GM19395 (cell line): ENCODE results near the gene SYT1.

ENCODE experiments used
- ATAC-seq: cut with Tn5 transposase; IDR thresholded peaks from one replicate; pipeline ENCODE4 v1.9.1; 2021; ENCODE audit warnings: mild to moderate bottlenecking, moderate library complexity; ENCODE audit not compliant: unreplicated experiment

Gene SYT1

DNA sequence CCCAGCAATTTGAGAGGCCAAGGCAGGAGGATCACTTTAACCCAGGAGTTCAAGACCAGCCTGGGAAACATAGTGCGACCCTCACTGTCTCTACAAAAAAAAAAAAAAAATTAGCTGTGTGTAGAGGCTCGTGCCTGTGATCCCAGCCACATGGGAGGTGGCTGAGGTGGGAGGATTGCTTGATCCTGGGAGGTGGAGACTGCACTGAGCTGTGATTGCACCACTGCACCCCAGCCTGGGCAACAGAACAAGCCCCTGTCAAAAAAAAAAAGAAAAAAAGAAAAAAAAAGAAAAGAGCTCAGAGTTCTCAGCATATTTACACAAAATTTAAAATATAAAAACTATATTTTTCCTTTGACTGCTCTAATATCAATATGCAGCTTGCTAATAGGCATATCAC is 260.8 kb downstream of the SYT1 start:
- no peak for ATAC-seq

DNA sequence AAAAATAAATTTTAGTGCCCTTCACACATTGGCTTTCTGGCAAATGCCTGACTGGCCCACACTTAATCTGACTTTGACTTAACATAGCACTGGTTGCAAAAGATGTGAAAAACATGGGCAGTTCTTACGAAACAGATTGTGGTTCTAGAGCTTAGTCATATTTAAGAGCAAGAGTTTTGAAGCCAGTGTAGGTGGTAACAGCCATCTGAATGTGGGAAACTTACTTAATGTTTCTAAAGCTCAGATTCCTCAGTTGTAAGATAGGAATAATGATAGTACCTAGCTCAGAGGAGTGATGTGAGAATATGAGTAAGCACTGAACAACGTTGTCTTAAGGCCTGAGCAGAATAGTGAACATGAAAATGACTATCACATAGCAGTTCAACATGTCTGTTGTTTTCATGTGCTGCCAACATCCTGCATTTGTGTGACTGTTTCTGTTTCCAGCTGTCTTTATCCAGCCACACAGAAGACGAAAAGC is 262.7 kb downstream of the SYT1 start:
- peak; percentile 96 for ATAC-seq

DNA sequence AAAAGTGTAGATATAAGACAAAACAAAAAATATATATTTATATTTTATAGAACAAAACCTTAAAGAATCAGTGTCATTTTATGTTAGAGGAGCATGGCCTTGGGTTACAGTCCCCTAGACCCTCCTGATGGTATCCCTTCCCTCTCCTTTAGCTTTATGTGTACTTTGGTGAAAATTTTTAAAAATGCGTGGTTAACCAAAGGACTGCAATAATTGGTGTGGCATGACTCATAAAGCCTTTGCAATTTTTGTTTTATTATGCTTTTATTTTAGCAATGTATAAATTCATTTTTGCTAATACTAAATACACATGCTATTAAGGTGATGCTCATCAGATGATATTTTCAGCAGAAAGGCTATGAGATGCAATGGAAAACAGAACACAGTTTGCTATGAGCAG is 264.4 kb downstream of the SYT1 start:
- ATAC-seq = no peak

DNA sequence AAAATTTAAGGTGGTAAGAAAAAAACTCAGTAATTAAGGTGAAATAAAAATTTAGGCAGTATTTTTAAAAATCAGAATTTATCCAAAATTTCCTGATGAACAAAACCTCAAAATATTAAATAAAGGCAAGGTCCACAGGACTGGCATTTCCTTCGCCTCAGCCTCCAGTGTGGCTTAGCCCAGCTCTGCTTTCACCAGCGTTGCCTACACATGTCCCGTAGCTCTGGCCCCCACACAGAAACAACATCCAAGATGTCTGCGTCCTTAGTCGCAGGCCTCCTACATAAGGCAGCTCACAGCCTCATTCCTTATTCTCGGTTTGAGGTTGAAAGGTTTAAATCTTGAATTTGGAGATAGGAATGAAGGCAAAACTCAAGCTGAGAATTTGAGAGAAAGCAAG is 274.3 kb downstream of the SYT1 start:
- no peak for ATAC-seq

DNA sequence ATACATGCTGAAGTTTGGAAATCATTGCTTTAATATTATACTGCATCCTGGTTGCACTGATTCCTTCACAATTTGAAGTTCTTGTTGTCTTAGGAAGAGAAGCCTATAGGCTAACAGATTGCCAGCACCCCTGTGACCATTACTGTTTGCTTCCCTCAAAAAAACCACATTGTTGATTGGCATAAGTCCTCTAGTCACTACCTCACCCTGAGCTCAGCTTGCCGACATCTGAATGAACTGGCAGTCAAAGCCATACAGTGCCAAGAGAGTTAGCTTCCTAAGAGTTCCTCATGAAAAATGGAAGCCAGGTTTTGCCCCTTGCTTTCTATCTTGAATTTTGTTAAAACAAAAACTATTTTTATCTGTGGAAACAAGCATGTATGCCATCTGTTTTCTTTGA is 276.1 kb downstream of the SYT1 start:
- ATAC-seq = no peak

DNA sequence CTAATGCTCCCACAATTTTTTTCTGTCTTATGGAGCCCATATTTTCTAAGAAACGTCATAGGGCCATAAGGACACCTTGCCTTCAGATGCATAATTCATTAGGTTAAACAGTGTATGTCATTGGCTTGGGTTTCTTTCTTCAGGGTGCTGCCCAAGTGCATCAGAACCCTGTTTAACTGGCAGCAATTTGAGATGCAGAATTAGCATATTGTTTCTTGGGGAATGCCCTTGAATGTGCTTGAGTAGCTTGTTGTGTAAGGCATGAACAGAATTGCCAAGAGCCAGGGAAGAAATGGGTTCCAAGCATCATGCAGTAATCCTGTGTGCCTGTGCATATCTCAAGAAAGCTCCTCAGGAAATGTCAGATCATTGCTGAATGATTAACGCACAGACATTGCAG is 277.2 kb downstream of the SYT1 start:
- ATAC-seq = no peak

DNA sequence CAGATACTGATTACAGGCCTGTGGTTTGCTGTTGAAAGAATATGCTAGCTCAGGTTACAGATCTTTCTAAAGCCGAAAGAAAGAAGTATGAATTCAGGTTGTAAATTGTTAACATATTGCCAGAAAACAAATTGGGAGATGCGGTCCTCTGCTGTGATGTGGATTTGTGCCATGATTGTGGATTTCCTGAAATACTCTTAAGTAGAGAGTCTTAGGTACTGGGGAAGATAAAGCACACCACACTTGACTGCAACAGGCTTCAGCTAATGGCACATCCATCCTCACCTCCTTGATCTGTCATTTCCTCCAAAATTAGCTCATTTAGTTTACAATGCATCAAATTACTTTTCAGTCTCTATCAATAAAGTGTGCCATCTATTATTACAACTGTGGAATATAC is 279.2 kb downstream of the SYT1 start:
- ATAC-seq = no peak

DNA sequence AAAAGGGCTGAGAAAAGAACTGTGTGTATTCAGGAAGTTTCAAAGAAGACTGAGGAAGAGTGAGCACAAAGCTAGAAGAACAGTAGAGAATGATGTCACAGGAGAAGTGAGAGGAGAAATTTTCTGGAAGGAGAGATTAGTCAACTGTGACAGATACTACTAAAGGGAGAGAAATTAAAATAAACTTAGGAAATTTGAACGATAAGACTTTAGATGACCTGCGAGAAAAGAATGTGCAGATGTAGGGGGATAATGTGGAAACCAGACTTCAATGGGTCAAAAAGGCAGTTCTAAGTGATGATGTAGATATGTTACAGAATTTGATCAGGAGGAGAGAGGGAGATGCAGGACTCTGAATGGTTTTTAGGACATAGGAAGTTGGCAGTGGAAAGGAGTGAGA is 287.4 kb downstream of the SYT1 start:
- ATAC-seq = no peak

DNA sequence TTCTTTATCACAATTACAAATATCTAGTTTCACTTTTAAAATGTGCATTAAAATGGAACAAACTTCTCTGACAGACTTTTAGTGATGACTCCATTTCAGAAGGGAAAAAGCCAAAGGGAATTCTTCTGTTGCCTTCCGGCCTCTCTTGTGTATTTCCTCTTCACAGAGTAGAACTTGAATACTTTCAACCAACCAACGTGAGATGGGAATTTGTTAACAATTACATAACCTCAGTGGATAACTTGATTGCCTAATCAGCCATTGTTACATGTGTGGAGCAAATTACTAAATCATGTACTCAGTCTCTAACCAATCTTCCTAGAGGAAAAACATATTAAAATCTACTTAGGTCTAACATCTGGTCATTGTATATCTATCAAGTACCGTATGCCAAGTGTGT is 291.1 kb downstream of the SYT1 start:
- no peak for ATAC-seq

DNA sequence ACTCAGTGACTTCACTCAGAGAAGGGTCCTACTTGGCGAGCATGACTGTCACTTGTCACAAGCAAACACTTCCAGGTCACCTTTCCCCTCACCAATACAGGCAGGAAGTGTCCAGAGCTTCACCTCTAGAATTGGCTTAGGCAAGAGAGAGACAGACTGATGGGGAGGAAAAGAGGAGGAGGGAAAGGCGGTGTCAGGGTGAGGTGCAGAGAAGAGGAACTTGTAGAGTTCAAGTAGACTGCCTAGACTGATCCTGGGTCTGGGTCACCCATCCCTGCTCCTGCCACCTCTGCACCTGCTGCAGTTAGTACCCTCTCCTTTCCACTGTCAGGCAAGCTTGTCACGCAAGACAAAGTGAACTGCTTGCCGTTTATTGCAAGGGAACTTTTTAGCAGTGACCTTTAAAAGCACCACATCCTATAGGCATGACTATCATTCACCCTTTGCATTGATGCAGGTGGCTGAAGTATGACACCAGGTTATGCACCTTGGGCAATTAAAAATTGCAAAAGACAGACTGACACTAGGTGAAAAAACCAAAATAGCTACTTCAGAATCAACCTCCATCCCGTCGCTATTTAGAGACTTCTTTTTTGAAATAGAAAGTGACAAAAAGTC is 292.4 kb downstream of the SYT1 start:
- no peak for ATAC-seq

DNA sequence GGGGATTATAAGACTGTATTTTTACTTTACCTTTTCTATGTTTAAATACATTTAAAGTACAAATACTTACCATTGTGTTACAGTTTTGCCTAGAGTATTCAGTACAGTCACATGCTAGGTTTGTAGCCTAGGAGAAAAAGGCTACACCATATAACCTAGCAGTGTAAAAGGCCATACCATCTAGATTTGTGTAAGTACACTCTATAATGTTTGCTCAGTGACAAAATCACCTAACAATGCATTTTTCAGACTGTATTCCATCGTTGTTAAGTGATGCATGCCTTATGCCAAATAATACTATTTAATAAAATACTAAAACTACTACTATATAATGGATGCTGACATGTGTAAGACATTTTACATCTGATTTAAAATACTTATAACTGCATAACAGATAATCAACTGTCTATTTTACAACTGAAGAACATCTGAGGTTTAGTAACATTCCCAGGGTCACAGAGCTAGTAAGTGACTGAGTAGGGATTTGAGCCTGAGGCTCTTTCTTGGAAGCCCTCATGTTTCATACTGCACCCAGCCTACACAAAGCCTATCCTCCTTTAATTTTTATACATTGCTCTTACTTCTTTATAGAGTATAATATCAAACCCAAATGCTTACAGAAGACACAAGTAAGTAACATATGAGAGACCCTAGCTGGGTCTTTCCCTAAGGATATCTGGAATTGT is 296.8 kb downstream of the SYT1 start:
- ATAC-seq = no peak

DNA sequence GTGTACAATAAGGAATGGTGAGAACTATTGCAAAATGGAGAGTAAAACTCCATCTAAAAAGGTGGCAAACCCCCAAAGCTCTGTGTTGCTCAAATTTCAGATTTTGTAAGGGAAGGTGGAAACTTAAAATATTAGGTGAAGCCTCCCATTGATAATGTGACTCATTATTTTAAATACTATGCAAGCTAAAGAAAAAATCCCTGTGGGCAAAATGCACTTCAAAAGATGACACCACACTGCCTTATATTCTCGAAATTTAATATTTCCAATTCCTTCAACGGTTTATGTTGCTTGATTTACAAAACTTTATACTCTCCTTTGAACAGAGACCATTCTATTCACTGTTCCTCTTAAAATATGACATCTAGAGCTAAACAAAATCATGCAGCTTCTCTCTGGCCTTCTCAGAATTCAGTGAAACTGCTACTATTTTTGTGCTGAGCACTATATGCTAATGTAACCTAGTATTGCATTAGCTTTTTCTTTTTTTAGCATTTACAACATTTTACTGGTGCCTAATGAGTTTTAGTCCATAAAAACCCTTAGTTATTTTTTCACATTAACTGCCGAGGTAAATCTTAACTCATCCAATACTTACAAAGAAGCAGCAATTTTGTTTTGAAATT is 297.7 kb downstream of the SYT1 start:
- no peak for ATAC-seq

DNA sequence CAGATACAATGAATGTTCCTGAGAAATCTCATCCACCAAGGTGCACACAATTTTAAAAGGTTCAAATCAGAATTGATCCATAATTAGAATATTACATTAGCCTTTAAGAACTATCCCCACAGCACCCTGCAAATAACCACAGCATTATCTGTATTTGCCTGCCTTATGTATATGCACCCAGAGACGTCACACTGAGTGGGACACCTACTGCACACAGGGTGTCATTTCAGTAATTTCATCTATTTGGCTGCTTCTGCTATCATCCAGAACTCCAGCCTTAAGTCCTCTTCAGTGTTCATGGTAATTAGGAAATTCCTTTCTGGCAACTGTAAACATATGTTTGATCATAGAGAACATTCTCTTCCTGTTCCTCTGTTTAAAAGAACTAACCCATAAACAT is 298.4 kb downstream of the SYT1 start:
- ATAC-seq = no peak

DNA sequence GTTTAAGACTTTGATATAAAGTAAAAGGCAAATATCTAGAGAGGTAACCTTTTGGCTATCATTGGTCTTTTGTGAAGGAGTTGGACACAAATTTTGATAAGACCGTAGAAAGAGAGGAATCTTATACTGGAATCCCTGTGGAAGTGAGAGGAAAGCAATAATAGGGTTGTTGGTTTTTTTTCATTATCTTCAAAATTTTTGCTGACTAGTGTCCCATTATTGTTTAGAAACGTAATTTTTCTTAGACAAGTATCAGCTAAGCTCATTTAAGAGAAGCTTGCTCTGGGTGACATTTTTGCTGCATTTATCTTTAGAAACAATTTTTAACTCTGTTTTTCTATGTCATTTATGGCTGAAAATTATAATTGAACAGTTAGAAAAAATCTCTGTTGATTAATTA is 300.3 kb downstream of the SYT1 start:
- no peak for ATAC-seq

DNA sequence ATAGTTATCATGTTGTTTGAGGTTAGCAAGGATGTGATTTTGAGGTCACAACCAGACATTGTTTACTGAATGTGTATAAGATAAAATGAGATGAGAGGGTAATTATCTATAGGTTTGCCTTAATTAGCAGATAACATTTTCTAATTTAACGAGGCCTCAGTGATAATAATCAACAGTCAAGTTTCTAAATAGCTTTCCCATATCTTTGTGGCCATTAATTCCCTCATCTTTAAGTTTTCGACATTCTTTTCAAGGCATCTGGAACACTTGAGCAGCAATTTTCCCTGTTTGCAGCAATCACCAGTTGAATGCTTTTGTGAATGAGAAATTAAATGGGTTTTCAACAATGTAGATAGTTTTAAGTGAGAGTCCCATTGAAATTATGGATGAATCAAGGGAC is 304.1 kb downstream of the SYT1 start:
- no peak for ATAC-seq

DNA sequence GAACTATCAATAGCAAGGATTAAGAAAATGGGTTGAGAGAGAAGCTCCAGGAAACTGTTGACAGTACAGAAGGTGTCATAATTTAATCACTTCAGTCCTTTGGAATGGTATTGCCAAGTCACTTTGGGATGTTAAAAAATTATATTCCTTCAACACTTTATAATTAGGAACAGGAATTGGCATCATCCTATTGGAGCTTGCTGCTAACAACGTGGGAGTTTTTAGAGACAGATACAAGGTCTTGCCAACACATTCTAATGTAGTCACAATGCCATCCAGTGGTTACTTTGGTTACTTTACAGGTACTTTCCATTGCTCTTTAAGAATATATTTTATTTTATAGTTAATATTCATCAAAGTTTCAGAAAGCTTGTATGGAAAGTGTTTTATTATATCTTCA is 310.1 kb downstream of the SYT1 start:
- peak; percentile 80 for ATAC-seq

DNA sequence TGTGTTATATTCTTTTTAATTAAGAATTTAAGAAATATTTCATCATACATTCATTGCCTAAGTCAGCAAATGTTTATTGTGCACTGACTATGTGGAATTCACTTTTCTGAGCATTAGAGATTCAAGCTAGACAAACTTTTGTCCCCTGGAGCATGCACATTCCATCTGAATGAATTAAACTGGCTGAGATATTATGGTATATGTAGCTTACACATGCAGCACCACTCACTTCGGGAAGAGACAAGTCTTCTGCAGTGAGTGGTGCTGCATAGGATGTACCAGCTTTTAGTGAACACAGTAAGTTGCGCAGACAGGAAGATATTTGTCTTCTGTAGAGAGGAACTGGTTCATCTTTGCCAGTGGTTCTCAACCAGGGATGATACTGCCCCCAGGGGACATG is 318.4 kb downstream of the SYT1 start:
- ATAC-seq = no peak

DNA sequence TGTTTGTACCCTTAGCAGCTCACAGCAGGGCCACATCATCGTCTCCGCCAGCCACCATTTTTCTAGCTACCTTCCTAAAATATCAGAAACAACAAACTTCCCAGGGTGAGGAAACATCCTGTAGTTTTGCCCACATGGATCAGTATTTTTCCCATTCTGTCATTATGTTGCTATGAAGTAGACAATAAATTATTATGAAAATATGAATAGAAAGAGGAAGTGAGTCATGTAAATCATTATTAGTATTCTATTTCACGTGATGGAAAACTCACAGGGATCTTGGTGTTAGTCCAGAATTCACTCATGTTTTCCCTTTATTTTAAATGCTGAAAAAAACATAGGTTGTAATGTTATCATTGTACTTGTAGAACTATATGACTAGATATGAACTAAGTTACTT is 319.4 kb downstream of the SYT1 start:
- no peak for ATAC-seq

DNA sequence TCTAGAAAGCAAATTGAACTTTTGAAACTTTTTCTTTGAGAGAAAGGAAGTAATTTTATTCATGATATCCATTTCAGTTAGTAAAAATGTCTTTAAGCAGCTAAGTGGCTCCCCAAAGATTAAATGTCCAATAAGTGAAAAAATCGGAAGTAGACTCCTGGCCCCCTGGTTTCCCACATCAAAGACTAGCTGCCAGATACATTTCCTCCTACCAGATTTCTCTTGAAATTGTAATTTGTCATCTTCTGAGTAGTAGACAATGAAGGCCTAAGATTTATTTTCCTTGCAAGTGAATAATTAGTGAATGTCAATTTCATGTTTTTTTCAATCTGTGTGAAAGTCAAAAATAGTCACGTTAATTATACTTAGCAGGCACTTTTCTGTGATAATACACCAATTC is 321.9 kb downstream of the SYT1 start:
- no peak for ATAC-seq

DNA sequence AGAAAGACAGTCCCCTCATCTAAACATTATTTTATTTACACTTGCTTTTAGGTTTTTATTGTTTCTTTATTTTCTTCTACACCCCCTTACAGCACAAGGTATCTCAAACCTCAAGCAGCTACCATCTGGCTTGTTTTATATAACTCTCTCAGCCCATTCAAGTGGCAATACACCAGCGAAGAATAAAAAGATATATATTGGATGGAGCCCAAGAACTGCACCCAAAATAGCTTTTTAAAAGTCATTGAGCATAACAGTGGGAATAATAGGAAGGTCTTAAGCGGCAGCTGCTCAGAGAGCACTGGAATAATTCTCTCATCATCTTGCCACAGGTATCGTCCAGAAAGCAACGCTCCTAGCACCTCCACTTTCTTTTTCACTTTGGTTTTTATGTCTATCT is 322.5 kb downstream of the SYT1 start:
- ATAC-seq = no peak

DNA sequence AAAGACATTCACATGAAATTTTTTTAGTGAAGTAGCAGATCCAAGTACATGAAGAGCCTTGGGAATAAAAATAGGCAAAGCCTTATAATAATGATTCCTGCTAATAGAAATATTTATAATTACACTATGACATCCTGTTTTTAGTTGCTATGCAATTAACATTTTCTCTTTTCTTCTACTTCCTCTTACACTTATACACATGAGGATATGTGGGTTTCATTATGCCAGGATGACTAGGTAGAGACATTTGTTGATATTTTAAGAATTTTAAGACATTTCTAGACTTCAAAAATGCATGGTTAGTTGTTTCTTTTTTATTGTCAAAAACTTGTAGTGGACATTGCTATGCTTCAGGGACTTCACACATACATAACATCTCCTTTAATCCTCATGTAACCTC is 326.8 kb downstream of the SYT1 start:
- ATAC-seq = peak; percentile 54

DNA sequence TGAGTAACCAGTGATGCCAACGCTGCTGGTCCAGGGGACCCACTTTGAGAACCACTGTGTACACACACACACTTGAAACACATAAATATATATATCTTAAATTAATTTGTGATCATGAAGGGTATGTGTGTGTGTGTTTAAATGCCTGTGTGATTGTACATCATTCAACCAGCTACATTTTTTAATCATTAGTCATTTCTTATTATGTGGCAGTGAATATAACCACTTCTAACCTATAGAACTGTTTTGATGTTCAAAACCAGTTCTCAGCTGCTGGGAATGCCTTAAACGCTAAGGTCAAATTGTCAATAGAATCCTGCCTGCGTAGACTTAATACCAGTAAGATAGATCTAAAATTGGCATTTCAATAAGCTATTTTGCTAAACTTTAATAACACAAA is 330.0 kb downstream of the SYT1 start:
- ATAC-seq = no peak

DNA sequence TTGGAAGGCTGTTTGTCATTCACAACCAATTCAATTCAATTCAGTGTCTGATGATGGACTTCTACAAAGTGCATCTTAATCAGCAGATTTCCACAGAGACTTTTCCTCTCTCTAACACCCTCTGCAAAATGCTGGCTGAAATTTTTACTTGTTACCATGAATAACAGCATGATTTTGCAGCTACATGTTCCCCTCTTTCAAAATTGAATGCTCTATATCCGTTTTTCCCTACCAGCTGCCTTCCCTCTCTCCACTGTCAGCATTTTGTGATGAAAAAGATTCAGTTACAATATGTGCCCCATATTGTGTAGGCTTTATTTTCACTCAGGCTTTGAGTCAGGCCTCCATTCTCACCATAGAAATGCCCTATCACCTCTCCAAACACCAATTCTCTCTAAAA is 334.6 kb downstream of the SYT1 start:
- no peak for ATAC-seq
